Left ventricle myocardium inferior (tissue), 1 donor: ENCODE results near the gene FRG2C. TPM values are rescaled to one million over a fixed set of nuclear protein-coding genes. Genes with fewer than 3 reads are reported as not detected.
"Not testable (repeated sequence)": the region's sequence is repeated elsewhere in the genome, so short reads cannot be mapped to it uniquely, and the experiment has no call there.

Experiments used
- DNase-seq: peaks from one replicate; pipeline ENCODE4 v3.0.0-alpha.2; 2020
- H3K27ac ChIP-seq: fragments of 200-600 bp; replicated peaks from 2 replicates; pipeline ENCODE4 v1.8.0; 2021
- H3K27me3 ChIP-seq: fragments of 200-600 bp; 2 replicates; pipeline ENCODE4 v1.8.0; 2021; ENCODE audit warnings: low read depth
- H3K36me3 ChIP-seq: fragments of 200-600 bp; 2 replicates; pipeline ENCODE4 v1.8.0; 2021
- H3K4me1 ChIP-seq: fragments of 200-600 bp; 2 replicates; pipeline ENCODE4 v1.8.0; 2021
- H3K4me3 ChIP-seq: fragments of 200-600 bp; 2 replicates; pipeline ENCODE4 v1.8.0; 2021; ENCODE audit warnings: mild to moderate bottlenecking, moderate library complexity
- H3K9me3 ChIP-seq: fragments of 200-600 bp; replicated peaks from 2 replicates; pipeline ENCODE4 v1.8.0; 2021
- CTCF ChIP-seq: fragments of 200-600 bp; IDR thresholded peaks from 2 replicates; pipeline ENCODE4 v1.8.0; 2021; ENCODE audit warnings: antibody characterized with exemption, mild to moderate bottlenecking, borderline replicate concordance
- intact Hi-C: fragments of 100-400 bp; cut with micrococcal nuclease; formaldehyde crosslinking; loops from one replicate; pipeline ENCODE4 v1.11.0; 2022
- long read RNA-seq: library from polyadenylated mRNA; unstranded; transcript quantifications from one replicate; pipeline ENCODE4 v2.0.0, GENCODE V29; 2021
- total RNA-seq: library from RNA; stranded (reverse); fragmentation: NEBNext Ultra II Directional; extraction: Animal tissue kit (Norgen Biotek cat#: 25700); gene quantifications from one replicate; pipeline ENCODE4 v1.2.1, GENCODE V29; 2021
- donor health status: DM: no; HTN: yes; CAD: no; lungs with severe emphysema.

The FRG2C gene
- not detected for total RNA-seq
- long read RNA-seq: 0 reads

DNA sequence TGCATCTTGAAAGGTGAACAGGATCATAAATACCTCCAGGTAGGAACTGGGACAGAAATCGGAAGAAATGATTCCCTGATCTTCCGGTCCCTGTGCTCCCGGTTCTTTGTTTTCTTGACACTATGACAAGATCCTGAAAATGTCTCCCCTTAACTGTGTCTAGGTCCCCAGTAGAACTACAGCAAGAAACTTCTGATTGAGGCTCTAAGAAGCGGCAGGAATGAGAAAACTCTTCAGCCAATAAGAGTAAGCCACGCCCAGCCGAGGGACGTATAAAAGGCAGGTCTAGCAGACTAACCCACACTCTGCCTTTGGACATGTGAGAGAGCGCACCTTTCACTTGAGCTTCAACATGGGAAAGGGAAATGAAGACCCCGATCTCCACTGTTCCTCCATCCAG, at the start of gene FRG2C:
Gene FRG2C (plus strand): TSS at position 301 of the 400 bp plus-strand sequence. CDS start 52 bp downstream, at position 353.
- H3K27ac ChIP-seq, H3K4me3 ChIP-seq, H3K9me3 ChIP-seq, DNase-seq, H3K36me3 ChIP-seq, intact Hi-C loops: not testable (repeated sequence)
- Histone ChIP-seq H3K27me3 (peaks cover 98% of the 10 kb centered on the region), H3K4me1 (peaks cover 14% of the 10 kb centered on the region)

- intact Hi-C loops, H3K36me3 ChIP-seq, H3K9me3 ChIP-seq, H3K27ac ChIP-seq: not testable (repeated sequence)
- Histone ChIP-seq H3K27me3 (peaks cover 26% of the 10 kb centered on the region), H3K4me3 (peak overlapping the region; percentile 68), H3K4me1 (peaks cover 12% of the 10 kb centered on the region)
- DNase-seq: peak; percentile 73
Observed at GRCh38 chr3:75618666-75619305, 45.3 kb upstream of the FRG2C start.

DNA sequence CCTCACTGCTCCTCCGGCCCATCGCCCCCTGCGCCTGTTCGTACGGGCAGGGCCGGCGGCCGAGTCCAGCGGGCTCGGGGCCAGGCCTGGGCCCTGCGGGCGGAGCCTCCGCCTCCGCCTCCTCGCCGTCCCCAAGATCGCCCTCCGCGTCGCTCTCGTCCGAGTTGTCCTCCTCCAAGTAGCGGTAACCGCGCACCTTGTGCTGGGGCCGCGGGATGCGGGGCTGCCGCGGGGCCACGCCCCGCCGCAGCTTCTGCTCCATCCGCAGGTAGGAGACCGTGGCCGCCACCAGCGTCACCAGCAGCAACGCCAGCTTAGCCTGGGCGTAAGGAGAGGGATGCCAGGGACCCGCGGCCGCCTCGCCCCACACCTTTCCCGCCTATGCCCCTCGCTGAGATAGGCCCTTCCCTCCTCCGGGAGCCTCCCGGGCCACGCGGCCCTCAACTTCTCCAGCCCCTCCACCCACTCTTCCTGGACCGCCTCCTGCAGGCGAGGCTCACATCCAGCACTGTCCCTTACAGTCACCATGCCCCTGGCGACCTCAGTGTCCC, 44.6 kb upstream of the FRG2C start:
- H3K36me3 ChIP-seq, H3K27ac ChIP-seq, intact Hi-C loops, H3K9me3 ChIP-seq, DNase-seq: not testable (repeated sequence)
- Histone ChIP-seq H3K4me1 (peaks cover 12% of the 10 kb centered on the region), H3K4me3 (peak overlapping the region; percentile 68), H3K27me3 (peaks cover 26% of the 10 kb centered on the region)
- peak; percentile 23 for TF ChIP-seq CTCF

- H3K4me3 ChIP-seq, H3K27ac ChIP-seq, H3K9me3 ChIP-seq, H3K36me3 ChIP-seq, intact Hi-C loops, DNase-seq: not testable (repeated sequence)
- peaks cover 12% of the 10 kb centered on the region for H3K4me1 ChIP-seq
- H3K27me3 ChIP-seq: peaks cover 26% of the 10 kb centered on the region
Observed at GRCh38 chr3:75621772-75622171, 42.4 kb upstream of the FRG2C start.

DNA sequence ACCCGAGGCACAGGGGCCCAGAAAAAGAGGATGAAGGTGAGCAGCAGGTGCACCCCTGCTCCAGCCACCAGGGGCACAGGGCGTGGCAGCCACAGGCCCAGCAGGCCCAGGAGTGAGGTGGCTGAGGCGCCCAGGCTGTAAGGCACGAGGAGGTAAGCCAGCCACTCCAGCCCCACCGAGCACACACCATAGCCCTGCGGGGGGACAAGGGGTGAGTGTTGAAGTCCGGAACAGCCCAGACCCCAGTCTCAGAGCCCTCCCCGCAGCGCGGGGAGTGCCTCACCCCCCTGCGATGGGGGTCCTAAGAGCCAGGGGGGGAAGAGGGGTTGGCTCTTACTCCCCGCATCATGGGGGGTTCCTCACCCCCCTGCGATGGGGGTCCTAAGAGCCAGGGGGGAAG, 40.5 kb upstream of the FRG2C start:
- Histone ChIP-seq H3K4me1 (peaks cover 12% of the 10 kb centered on the region), H3K27me3 (peaks cover 19% of the 10 kb centered on the region)
- H3K36me3 ChIP-seq, DNase-seq, H3K9me3 ChIP-seq, H3K27ac ChIP-seq, H3K4me3 ChIP-seq, intact Hi-C loops: not testable (repeated sequence)

DNA sequence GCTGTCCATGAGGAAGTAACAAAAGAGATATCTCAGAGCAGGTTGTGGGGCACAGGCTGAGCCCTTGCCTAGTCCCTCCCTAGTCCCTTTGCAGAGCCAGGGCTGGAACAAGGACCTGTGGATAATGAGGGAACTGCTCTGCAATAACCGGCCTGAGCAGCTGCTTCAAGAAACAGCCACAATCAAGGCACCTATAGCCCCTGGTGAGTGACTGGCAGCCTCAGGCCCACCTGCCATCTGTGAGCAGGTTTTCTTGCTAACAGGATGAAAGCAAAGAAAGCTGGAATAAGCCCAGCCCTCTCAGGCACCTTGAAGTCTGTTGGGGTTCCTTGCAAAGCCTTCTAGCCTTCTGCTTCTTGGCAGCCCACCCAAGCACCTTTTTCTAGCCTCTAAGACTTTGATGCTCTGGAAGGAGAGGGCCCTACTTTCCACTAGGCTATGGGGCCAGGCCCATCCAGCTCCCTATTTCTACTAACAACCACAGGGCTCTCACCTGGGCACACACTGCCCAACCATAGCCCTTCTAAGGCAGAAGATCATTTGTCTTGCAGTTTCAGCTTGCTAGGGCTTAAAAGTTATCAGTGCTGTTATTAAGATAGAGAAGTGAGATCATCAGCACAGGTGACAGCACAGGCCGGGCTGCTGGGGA, 33.1 kb upstream of the FRG2C start:
- intact Hi-C loops, H3K9me3 ChIP-seq, DNase-seq, H3K4me1 ChIP-seq, H3K4me3 ChIP-seq, H3K36me3 ChIP-seq, H3K27me3 ChIP-seq, H3K27ac ChIP-seq: not testable (repeated sequence)

GRCh38 chr3:75631541-75631940, 32.6 kb upstream of the FRG2C start:
- H3K9me3 ChIP-seq: no peaks in the 10 kb centered on the region
- H3K27me3 ChIP-seq: no peaks in the 10 kb centered on the region
- H3K27ac ChIP-seq: no peak overlapping the region
- intact Hi-C loops: no loop called here
- TF ChIP-seq CTCF: no peak
- no peak overlapping the region for H3K4me3 ChIP-seq
- DNase-seq: no peak
- no peaks in the 10 kb centered on the region for H3K36me3 ChIP-seq
- H3K4me1 ChIP-seq: no peaks in the 10 kb centered on the region

DNA sequence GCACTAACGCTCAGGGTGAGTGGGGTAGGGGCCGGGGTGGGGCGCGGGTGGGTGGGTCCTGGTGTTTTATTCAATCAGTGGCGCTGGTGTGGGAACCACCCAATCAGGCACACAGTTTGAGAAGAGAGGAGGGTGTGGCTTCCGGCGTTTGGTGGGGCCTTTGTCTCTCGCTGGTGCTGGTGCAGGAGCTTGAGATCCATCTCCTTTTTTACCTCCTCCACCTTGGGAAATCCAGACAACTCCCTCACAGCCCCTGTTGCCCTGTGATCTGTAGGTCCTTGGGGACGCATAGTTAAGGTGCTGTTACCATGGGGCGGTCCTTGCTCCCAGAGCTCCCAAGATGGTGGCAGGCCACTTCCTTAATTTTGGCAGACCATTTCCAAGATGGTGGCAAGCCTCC, 25.2 kb upstream of the FRG2C start:
- intact Hi-C loops, H3K9me3 ChIP-seq, H3K4me3 ChIP-seq, H3K36me3 ChIP-seq, H3K27me3 ChIP-seq, H3K4me1 ChIP-seq, H3K27ac ChIP-seq, DNase-seq: not testable (repeated sequence)

DNA sequence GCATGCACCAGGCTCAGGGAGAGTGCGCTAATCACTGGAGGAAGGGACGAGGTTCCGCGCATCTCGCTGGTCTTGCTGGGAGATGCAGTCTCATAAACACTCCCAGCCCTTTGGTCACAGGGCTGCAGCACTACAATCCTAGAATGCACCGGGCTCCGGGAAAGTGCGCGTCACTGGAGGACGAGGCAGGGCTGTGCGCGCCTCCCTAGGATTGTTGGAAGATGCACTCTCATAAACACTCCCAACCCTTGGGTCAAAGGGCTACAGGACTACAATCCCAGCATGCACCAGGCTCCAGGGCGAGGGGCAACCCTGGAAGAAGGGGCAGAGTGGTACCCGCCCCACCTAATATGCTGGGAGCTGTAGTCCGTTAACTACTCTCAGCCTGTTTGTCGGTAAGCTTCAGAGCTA, 23.0 kb upstream of the FRG2C start:
- DNase-seq: peak; percentile 80
- H3K4me1 ChIP-seq, H3K36me3 ChIP-seq, H3K9me3 ChIP-seq, intact Hi-C loops, H3K27me3 ChIP-seq: not testable (repeated sequence)
- Histone ChIP-seq H3K4me3 (peak overlapping the region; percentile 70), H3K27ac (peak overlapping the region; percentile 64)
